ENCODE measurements around the gene THAP8. TPM values are rescaled to one million over a fixed set of nuclear protein-coding genes. Genes with fewer than 3 reads are reported as not detected.
"Not testable (repeated sequence)": the region's sequence is repeated elsewhere in the genome, so short reads cannot be mapped to it uniquely, and the experiment has no call there.

Gene THAP8
- total RNA-seq, 1 donor from 2014 or later, result 9.2 TPM

GRCh38 chr19:36046443-36047050, 7.5 kb downstream of the THAP8 start:
- peaks cover 19% of the 10 kb centered on the region for H3K4me1 Mint-ChIP-seq
- no peak for TF ChIP-seq CTCF (IDR thresholded peaks at IDR 0.05; ENCODE audit: unreplicated experiment)
- no peak overlapping the region for H3K27ac Mint-ChIP-seq
- peaks cover 6% of the 10 kb centered on the region for H3K9me3 Mint-ChIP-seq
- no peaks in the 10 kb centered on the region for H3K27me3 Mint-ChIP-seq (ENCODE audit: low read depth)
- DNase-seq (ENCODE audit: low spot score in 2 of 2, unreplicated experiment in 2 of 2), result no peak
- H3K4me3 Mint-ChIP-seq, result no peak overlapping the region
- peaks cover 14% of the 10 kb centered on the region for H3K36me3 Mint-ChIP-seq

GRCh38 chr19:36043952-36044351, 10.1 kb downstream of the THAP8 start:
- H3K27ac Mint-ChIP-seq, result no peak overlapping the region
- no peaks in the 10 kb centered on the region for H3K27me3 Mint-ChIP-seq (ENCODE audit: low read depth)
- peaks cover 16% of the 10 kb centered on the region for H3K36me3 Mint-ChIP-seq
- H3K4me3 Mint-ChIP-seq, result no peak overlapping the region
- no peak for TF ChIP-seq CTCF (IDR thresholded peaks at IDR 0.05; ENCODE audit: unreplicated experiment)
- DNase-seq (ENCODE audit: low spot score in 2 of 2, unreplicated experiment in 2 of 2), result no peak
- peaks cover 20% of the 10 kb centered on the region for H3K4me1 Mint-ChIP-seq
- H3K9me3 Mint-ChIP-seq, result peaks cover 6% of the 10 kb centered on the region

GRCh38 chr19:36041831-36042230, 12.3 kb downstream of the THAP8 start:
- TF ChIP-seq CTCF (IDR thresholded peaks at IDR 0.05; ENCODE audit: unreplicated experiment), result no peak
- H3K36me3 Mint-ChIP-seq, result peaks cover 15% of the 10 kb centered on the region
- no peaks in the 10 kb centered on the region for H3K27me3 Mint-ChIP-seq (ENCODE audit: low read depth)
- no peak overlapping the region for H3K4me3 Mint-ChIP-seq
- peaks cover 6% of the 10 kb centered on the region for H3K9me3 Mint-ChIP-seq
- H3K27ac Mint-ChIP-seq, result peak overlapping the region; percentile 90
- no peak for DNase-seq (ENCODE audit: low spot score in 2 of 2, unreplicated experiment in 2 of 2)
- peaks cover 20% of the 10 kb centered on the region for H3K4me1 Mint-ChIP-seq

- peaks cover 20% of the 10 kb centered on the region for H3K4me1 Mint-ChIP-seq
- not testable (repeated sequence) for H3K4me3 Mint-ChIP-seq; DNase-seq (ENCODE audit: low spot score in 2 of 2, unreplicated experiment in 2 of 2); H3K9me3 Mint-ChIP-seq; H3K27me3 Mint-ChIP-seq (ENCODE audit: low read depth)
- peaks cover 10% of the 10 kb centered on the region for H3K36me3 Mint-ChIP-seq
- H3K27ac Mint-ChIP-seq, result peak overlapping the region; percentile 90
Observed at GRCh38 chr19:36041092-36041491, 13.0 kb downstream of the THAP8 start.

GRCh38 chr19:36040495-36040894, 13.6 kb downstream of the THAP8 start:
- DNase-seq (ENCODE audit: low spot score in 2 of 2, unreplicated experiment in 2 of 2), result no peak
- H3K27me3 Mint-ChIP-seq (ENCODE audit: low read depth), result no peaks in the 10 kb centered on the region
- peak overlapping the region; percentile 50 for H3K27ac Mint-ChIP-seq
- no peak overlapping the region for H3K4me3 Mint-ChIP-seq
- H3K9me3 Mint-ChIP-seq, result no peaks in the 10 kb centered on the region
- TF ChIP-seq CTCF (IDR thresholded peaks at IDR 0.05; ENCODE audit: unreplicated experiment), result no peak
- peaks cover 20% of the 10 kb centered on the region for H3K4me1 Mint-ChIP-seq
- peaks cover 6% of the 10 kb centered on the region for H3K36me3 Mint-ChIP-seq

- no peak for TF ChIP-seq CTCF (IDR thresholded peaks at IDR 0.05; ENCODE audit: unreplicated experiment)
- H3K4me3 Mint-ChIP-seq, result peak within 1 kb of the TSS; percentile 79
- peak; percentile 67 to 83 for DNase-seq (ENCODE audit: low spot score in 2 of 2, unreplicated experiment in 2 of 2)
- H3K36me3 Mint-ChIP-seq, result peaks cover 23% of the 10 kb centered on the region
- H3K27ac Mint-ChIP-seq, result no peak within 1 kb of the TSS
- H3K4me1 Mint-ChIP-seq, result peaks cover 18% of the 10 kb centered on the region
- H3K27me3 Mint-ChIP-seq (ENCODE audit: low read depth), result no peaks in the 10 kb centered on the region
- H3K9me3 Mint-ChIP-seq, result no peaks in the 10 kb centered on the region
Observed at GRCh38 chr19:36032251-36033104, 21.6 kb downstream of the THAP8 start, which contains the start of gene CLIP3. Gene CLIP3 (minus strand): TSS chr19:36032873. CDS start chr19:36032357, 516 bp downstream.
